ENCODE measurements around the gene SAT1.

Gene SAT1

DNA sequence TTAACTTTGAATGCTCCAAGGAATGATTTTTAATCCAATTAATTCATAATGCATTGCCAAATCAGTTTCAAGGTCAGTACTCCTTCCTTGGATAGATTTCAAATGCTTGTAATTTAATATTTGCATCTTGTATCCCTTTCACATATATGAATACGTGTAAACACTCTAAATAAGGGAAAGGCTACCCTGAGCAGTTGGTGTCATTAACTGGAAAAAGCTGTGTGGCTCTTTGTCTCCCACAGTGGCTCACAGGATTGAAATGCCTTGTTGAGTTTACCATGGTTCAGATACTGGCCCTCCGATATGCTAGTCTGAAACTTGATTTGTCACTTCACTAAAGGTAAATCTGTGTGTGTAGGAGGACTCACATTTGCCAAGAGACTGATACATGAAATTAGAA, 23.2 kb upstream of the SAT1 start:
- no peak for DNase-seq (ENCODE audit: low read depth, low spot score)
- TF ChIP-seq, protein P1, sequence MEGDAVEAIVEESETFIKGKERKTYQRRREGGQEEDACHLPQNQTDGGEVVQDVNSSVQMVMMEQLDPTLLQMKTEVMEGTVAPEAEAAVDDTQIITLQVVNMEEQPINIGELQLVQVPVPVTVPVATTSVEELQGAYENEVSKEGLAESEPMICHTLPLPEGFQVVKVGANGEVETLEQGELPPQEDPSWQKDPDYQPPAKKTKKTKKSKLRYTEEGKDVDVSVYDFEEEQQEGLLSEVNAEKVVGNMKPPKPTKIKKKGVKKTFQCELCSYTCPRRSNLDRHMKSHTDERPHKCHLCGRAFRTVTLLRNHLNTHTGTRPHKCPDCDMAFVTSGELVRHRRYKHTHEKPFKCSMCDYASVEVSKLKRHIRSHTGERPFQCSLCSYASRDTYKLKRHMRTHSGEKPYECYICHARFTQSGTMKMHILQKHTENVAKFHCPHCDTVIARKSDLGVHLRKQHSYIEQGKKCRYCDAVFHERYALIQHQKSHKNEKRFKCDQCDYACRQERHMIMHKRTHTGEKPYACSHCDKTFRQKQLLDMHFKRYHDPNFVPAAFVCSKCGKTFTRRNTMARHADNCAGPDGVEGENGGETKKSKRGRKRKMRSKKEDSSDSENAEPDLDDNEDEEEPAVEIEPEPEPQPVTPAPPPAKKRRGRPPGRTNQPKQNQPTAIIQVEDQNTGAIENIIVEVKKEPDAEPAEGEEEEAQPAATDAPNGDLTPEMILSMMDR (IDR thresholded peaks at IDR 0.05; ENCODE audit: insufficient read depth, low read length, missing control alignments), result no peak
- CTCF ChIA-PET, result interaction anchor here (1.4 kb wide), 1 partner anchor 142 kb away, joined by 13 read pairs; no protein-coding TSS in a partner anchor
- no peak overlapping the region for H3K4me3 ChIP-seq (ENCODE audit: low read depth, low read length)
- POLR2A ChIA-PET, result no interaction called here

DNA sequence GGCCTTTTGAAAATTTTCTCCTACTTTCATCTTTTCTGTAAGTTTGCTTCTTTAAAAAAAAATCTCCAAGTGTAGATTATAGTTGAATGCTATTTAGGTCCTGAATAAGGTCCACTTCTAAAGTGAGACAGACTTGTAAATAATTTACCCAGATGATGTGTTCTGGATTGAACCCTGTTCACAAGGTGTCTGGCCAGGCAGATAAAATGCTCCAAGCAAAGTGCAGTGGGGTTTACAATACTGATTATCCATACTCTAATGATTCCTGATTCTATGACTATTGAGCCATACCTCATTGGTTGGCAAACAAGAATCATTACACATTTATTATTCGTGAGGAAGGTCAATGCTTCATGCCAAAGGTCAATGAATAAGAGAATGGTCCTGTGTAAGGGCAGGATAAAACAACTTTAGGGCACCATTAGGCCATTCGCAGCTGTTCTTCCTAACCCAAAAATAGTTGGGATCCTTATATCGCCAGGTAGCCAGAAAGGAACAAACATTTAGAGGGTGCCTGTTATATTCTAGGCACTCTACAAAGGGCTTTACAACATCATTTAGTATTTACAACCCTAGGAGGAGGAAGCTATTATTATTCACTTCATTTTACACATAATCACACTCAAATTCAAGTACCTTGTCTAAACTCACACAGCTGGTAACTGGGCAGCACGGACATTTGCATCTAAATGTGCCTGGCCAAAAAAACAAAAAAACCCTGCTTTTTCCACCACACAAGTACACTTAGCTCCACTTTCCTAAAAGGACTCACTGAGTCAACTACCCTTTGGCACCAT, 18.6 kb upstream of the SAT1 start:
- TF ChIP-seq, protein P1 (IDR thresholded peaks at IDR 0.05; ENCODE audit: insufficient read depth, low read length, missing control alignments), result no peak
- CTCF ChIA-PET, result interaction anchor here (1.1 to 2.0 kb wide), 3 partner anchors 11 to 138 kb away, joined by 4 to 7 read pairs (median 5); no protein-coding TSS in a partner anchor
- no peak overlapping the region for H3K4me3 ChIP-seq (ENCODE audit: low read depth, low read length)
- POLR2A ChIA-PET, result interaction anchor here (1.8 kb wide), 1 partner anchor 21 kb away, joined by 6 read pairs; the partner anchor contains the start of gene ACOT9
- no peak for DNase-seq (ENCODE audit: low read depth, low spot score)

GRCh38 chrX:23765449-23765848, 17.5 kb upstream of the SAT1 start:
- DNase-seq (ENCODE audit: low read depth, low spot score), result no peak
- TF ChIP-seq, protein P1 (IDR thresholded peaks at IDR 0.05; ENCODE audit: insufficient read depth, low read length, missing control alignments), result no peak
- no peak overlapping the region for H3K4me3 ChIP-seq (ENCODE audit: low read depth, low read length)
- POLR2A ChIA-PET, result interaction anchor here (0.6 to 1.8 kb wide), 2 partner anchors 22 to 69 kb away, joined by 3 to 6 read pairs; partner anchors contain the start of gene ACOT9
- CTCF ChIA-PET, result interaction anchor here (0.7 to 2.0 kb wide), 4 partner anchors 13 to 137 kb away, joined by 3 to 7 read pairs (median 5); no protein-coding TSS in a partner anchor

GRCh38 chrX:23765868-23766267, 17.1 kb upstream of the SAT1 start:
- H3K4me3 ChIP-seq (ENCODE audit: low read depth, low read length), result no peak overlapping the region
- DNase-seq (ENCODE audit: low read depth, low spot score), result no peak
- TF ChIP-seq, protein P1 (IDR thresholded peaks at IDR 0.05; ENCODE audit: insufficient read depth, low read length, missing control alignments), result no peak
- POLR2A ChIA-PET, result interaction anchor here (0.6 to 1.8 kb wide), 2 partner anchors 23 to 69 kb away, joined by 3 to 6 read pairs; partner anchors contain the start of gene ACOT9
- CTCF ChIA-PET, result interaction anchor here (0.7 to 2.0 kb wide), 4 partner anchors 13 to 136 kb away, joined by 3 to 7 read pairs (median 5); no protein-coding TSS in a partner anchor

DNA sequence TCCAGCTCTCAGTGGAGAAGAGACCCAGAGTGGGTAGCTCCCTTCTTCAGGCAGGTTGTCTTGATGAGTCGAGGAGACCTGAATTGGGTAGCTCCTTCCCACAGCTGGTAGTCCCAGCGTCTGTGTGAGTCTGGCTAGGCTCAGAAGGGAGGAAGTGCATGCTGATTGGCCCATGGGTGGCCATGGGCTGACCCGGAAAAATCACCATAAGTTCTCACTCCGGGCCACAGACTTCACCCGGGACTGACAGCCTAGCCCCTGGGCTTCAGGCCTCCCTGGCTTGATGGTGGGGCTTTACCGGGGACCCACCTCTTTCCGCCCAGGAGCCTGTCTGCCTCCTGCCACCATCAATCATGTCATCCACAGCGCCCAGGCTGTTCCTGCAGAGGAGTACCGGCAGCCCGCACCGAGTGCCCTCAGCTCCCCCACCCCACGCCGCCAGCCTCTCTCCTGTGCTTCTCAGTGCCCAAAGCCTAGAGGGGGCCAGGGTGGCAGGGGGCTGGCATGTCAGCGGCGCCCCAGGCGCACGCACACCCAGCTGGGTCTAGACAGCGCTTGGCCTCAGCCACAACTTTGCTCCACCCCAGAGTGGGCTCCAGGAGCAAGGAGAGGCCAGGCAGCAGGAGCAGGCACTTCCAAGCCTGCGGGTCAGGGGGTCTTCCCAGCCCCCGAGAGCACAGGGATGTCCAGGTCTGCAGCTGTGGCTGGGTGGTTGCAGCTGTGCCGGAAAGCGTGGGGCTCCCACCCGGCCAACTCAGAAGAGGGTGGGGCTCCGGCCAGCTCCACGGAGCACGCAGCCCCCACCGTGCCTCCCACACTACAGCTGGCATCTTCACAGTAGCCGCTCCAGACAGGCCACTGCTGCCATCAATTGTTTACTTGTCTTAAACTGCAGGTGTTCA, 16.1 kb upstream of the SAT1 start:
- DNase-seq (ENCODE audit: low read depth, low spot score), result no peak
- ChIA-PET POLR2A (no interaction called here), CTCF (interaction anchor here (1.3 to 2.0 kb wide), 3 partner anchors 16 to 135 kb away, joined by 4 to 7 read pairs (median 5); partner anchors contain the start of gene SAT1)
- no peak overlapping the region for H3K4me3 ChIP-seq (ENCODE audit: low read depth, low read length)
- TF ChIP-seq, protein P1 (IDR thresholded peaks at IDR 0.05; ENCODE audit: insufficient read depth, low read length, missing control alignments), result no peak
